Erythroblast (primary cell): Measurements from ENCODE around the gene NDUFAF5.

Experiments used
- GATA1 ChIP-seq: IDR thresholded peaks from 2 replicates; pipeline ENCODE4 v1.6.1; 2011; ENCODE audit warnings: low read depth, mild to moderate bottlenecking, control low read depth, low read length, moderate library complexity
- POLR2A ChIP-seq: IDR thresholded peaks from 2 replicates; pipeline ENCODE4 v1.6.1; 2011; ENCODE audit warnings: mild to moderate bottlenecking, low read length

- no peak for TF ChIP-seq POLR2A
- no peak for TF ChIP-seq GATA1
Observed at GRCh38 chr20:13865791-13866351, 81.0 kb downstream of the NDUFAF5 start.
